Keratinocyte (primary cell): ENCODE data around the gene PLPPR2. TPM values are rescaled to one million over a fixed set of nuclear protein-coding genes. Genes with fewer than 3 reads are reported as not detected.

ENCODE experiments used
- DNase-seq: peaks from one replicate; pipeline ENCODE4 v3.0.0-alpha.2; 2011; ENCODE audit warnings: low read depth, missing footprints, low spot score
- FAIRE-seq: peaks from 2 replicates; lab custom pipeline; 2011; peaks lifted over from hg19 to GRCh38; lab: Jason Lieb, UNC
- H2AFZ ChIP-seq: 2 replicates; pipeline ENCODE4 v1.6.0; 2012; ENCODE audit warnings: low read length, control low read depth, inconsistent platforms; ENCODE audit not compliant: control insufficient read depth
- H3K27ac ChIP-seq: 2 replicates; pipeline ENCODE4 v1.5.1; 2011; ENCODE audit warnings: low read length; ENCODE audit not compliant: control insufficient read depth, insufficient read depth
- H3K27me3 ChIP-seq: 3 replicates; pipeline ENCODE4 v1.6.0; 2011; ENCODE audit warnings: low read length; ENCODE audit not compliant: control insufficient read depth, insufficient read depth; ENCODE audit errors: extremely low read depth
- H3K36me3 ChIP-seq, 2 experiments: 2 replicates in 1 of 2; 3 replicates in 1 of 2; pipeline ENCODE4 v1.5.1; 2011; ENCODE audit warnings: low read length in 2 of 2, mild to moderate bottlenecking in 1 of 2; ENCODE audit not compliant: control insufficient read depth in 2 of 2, insufficient read depth in 2 of 2; ENCODE audit errors: extremely low read depth in 1 of 2
- H3K4me1 ChIP-seq: 3 replicates; pipeline ENCODE4 v1.5.1; 2011; ENCODE audit warnings: low read length; ENCODE audit not compliant: control insufficient read depth, insufficient read depth; ENCODE audit errors: extremely low read depth
- H3K4me2 ChIP-seq: 3 replicates; pipeline ENCODE4 v1.6.0; 2011; ENCODE audit warnings: low read depth, low read length; ENCODE audit not compliant: control insufficient read depth, insufficient read depth; ENCODE audit errors: extremely low read depth
- H3K4me3 ChIP-seq, 3 experiments: fragments of 200-600 bp in 1 of 3; sonication (generic) in 1 of 3; 2 replicates in 2 of 3; 3 replicates in 1 of 3; pipeline ENCODE4 v1.5.1; 2011 to 2016; ENCODE audit warnings: low read length in 3 of 3, mild to moderate bottlenecking in 3 of 3, control low read depth in 2 of 3, inconsistent platforms in 1 of 3, low read depth in 1 of 3, mixed read lengths in 1 of 3, mixed run types in 1 of 3, moderate library complexity in 1 of 3; ENCODE audit not compliant: control insufficient read depth in 2 of 3, insufficient read depth in 2 of 3; ENCODE audit errors: extremely low read depth in 1 of 3
- H3K79me2 ChIP-seq: 2 replicates; pipeline ENCODE4 v1.6.0; 2012; ENCODE audit warnings: low read length; ENCODE audit not compliant: control insufficient read depth, insufficient read depth
- H3K9ac ChIP-seq: 3 replicates; pipeline ENCODE4 v1.6.0; 2011; ENCODE audit warnings: low read length; ENCODE audit not compliant: control insufficient read depth, insufficient read depth; ENCODE audit errors: extremely low read depth
- H3K9me1 ChIP-seq: 3 replicates; pipeline ENCODE4 v1.6.0; 2011; ENCODE audit warnings: low read length; ENCODE audit not compliant: control insufficient read depth, insufficient read depth; ENCODE audit errors: extremely low read depth
- H3K9me3 ChIP-seq: 2 replicates; pipeline ENCODE4 v1.5.1; 2012; ENCODE audit warnings: low read depth, low read length; ENCODE audit not compliant: control insufficient read depth
- H4K20me1 ChIP-seq: 3 replicates; pipeline ENCODE4 v1.6.0; 2011; ENCODE audit warnings: low read length; ENCODE audit not compliant: control insufficient read depth, insufficient read depth; ENCODE audit errors: extremely low read depth
- EZH2 ChIP-seq: IDR thresholded peaks from one replicate; pipeline ENCODE4 v1.6.1; 2012; ENCODE audit warnings: inconsistent platforms, mild to moderate bottlenecking, low read length, moderate library complexity
- dilution Hi-C: fragments of 300-500 bp; cut with MboI; formaldehyde crosslinking; loops from one replicate; pipeline ENCODE4 v1.7.0; 2020; ENCODE audit warnings: low sequenced_read_pairs; ENCODE audit not compliant: extremely low pct_ligation_motif_present
- polyA plus RNA-seq, 5 experiments: library from polyadenylated mRNA; depleted of rRNA in 3 of 5; stranded (reverse) in 3 of 5; stranded (forward) in 1 of 5; unstranded in 1 of 5; fragments of >200 nt; gene quantifications; 1 replicate in 1 of 5; 2 replicates in 3 of 5; 3 replicates in 1 of 5; pipeline versions ENCODE4 v1.2.1 to v1.2.3, GENCODE V29; 2011 to 2012; ENCODE audit warnings: missing spikeins in 2 of 5, low read depth in 1 of 5, low replicate concordance in 1 of 5
- small RNA-seq, 3 experiments: library from RNA; depleted of rRNA; stranded (forward); fragments of <200 nt; gene quantifications; one replicate each; pipeline ENCODE3, GENCODE V24; 2012; ENCODE audit warnings: low read depth in 3 of 3, low replicate concordance in 1 of 3; ENCODE audit not compliant: insufficient read length in 3 of 3
- TF ChIP-seq, protein P1 (sequence below), 3 experiments: IDR thresholded peaks in 1 of 3; conservative IDR thresholded peaks in 1 of 3; optimal IDR thresholded peaks in 1 of 3; 2 replicates in 2 of 3; 3 replicates in 1 of 3; pipeline versions ENCODE3 to v1.5.1; 2011; ENCODE audit warnings: low read length in 3 of 3, mild to moderate bottlenecking in 3 of 3, moderate library complexity in 2 of 3, control low read depth in 1 of 3, inconsistent platforms in 1 of 3; ENCODE audit not compliant: insufficient read depth in 2 of 3; ENCODE audit errors: extremely low read depth in 1 of 3

PLPPR2 gene
- polyA plus RNA-seq, 1 donor (not counting 4 experiments of a cell fraction or from before 2014, with no cell fraction given) = 3.5 TPM

DNA sequence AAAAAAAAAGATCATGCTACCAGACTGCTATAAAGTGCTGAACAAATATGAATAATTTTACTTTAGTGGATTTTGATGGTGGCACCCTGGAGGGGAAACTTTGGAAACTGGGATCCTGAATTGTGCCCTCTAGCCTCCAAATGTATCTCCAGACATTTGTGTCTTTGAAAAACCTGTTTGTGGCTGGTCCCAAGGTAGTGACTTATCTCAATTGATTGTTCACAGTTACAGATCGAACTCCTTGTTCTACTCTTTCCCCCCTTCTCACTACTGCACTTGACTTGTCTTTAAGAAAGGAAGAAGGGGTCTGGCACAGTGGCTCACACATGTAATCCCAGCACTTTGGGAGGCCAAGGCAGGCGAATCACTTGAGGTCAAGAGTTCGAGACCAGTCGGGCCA lies 53.4 kb downstream of the PLPPR2 start:
- Histone ChIP-seq H3K9me3 (no peaks in the 10 kb centered on the region), H3K79me2 (no peaks in the 10 kb centered on the region), H3K27me3 (no peaks in the 10 kb centered on the region), H3K4me1 (no peaks in the 10 kb centered on the region), H3K27ac (no peak overlapping the region), H3K9ac (no peak overlapping the region), H3K9me1 (no peaks in the 10 kb centered on the region), H4K20me1 (no peaks in the 10 kb centered on the region), H3K36me3 (no peaks in the 10 kb centered on the region), H2AFZ (no peak overlapping the region), H3K4me2 (no peak overlapping the region), H3K4me3 (no peak overlapping the region)
- dilution Hi-C loops = no loop called here
- DNase-seq = no peak
- no peak for FAIRE-seq
- no peak for TF ChIP-seq EZH2

DNA sequence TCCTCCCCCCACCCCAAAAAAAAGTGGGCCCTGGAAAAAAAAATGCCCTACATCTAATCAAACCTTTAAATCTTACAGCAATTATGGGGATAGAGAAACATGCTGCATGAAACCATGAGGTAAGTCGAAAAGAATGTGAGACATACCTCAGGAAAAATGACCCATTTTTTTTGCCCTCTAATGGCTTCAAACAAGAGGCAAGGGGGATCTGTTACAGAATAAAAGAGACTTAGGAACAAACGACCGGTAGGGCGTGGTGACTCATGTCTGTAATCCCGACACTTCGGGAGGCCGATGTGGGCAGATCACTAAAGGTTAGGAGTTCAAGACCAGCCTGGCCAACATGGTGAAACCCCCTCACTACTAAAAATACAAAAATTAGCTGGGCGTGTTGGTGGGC lies 55.5 kb downstream of the PLPPR2 start:
- Histone ChIP-seq H2AFZ (no peak overlapping the region), H3K4me3 (no peak overlapping the region), H3K9me3 (no peaks in the 10 kb centered on the region), H3K27me3 (no peaks in the 10 kb centered on the region), H3K36me3 (no peaks in the 10 kb centered on the region), H4K20me1 (no peaks in the 10 kb centered on the region), H3K27ac (no peak overlapping the region), H3K9ac (no peak overlapping the region), H3K79me2 (no peaks in the 10 kb centered on the region), H3K9me1 (no peaks in the 10 kb centered on the region), H3K4me2 (no peak overlapping the region), H3K4me1 (no peaks in the 10 kb centered on the region)
- dilution Hi-C loops = no loop called here
- DNase-seq (no peak), FAIRE-seq (no peak)
- TF ChIP-seq, protein P1, sequence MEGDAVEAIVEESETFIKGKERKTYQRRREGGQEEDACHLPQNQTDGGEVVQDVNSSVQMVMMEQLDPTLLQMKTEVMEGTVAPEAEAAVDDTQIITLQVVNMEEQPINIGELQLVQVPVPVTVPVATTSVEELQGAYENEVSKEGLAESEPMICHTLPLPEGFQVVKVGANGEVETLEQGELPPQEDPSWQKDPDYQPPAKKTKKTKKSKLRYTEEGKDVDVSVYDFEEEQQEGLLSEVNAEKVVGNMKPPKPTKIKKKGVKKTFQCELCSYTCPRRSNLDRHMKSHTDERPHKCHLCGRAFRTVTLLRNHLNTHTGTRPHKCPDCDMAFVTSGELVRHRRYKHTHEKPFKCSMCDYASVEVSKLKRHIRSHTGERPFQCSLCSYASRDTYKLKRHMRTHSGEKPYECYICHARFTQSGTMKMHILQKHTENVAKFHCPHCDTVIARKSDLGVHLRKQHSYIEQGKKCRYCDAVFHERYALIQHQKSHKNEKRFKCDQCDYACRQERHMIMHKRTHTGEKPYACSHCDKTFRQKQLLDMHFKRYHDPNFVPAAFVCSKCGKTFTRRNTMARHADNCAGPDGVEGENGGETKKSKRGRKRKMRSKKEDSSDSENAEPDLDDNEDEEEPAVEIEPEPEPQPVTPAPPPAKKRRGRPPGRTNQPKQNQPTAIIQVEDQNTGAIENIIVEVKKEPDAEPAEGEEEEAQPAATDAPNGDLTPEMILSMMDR (optimal IDR thresholded peaks at IDR 0.05 in 1 of 3, IDR thresholded peaks at IDR 0.05 in 1 of 3, conservative IDR thresholded peaks at IDR 0.05 in 1 of 3; ENCODE audit: extremely low read depth in 1 of 3, insufficient read depth in 2 of 3, low read length in 3 of 3) = no peak
- no peak for TF ChIP-seq EZH2

DNA sequence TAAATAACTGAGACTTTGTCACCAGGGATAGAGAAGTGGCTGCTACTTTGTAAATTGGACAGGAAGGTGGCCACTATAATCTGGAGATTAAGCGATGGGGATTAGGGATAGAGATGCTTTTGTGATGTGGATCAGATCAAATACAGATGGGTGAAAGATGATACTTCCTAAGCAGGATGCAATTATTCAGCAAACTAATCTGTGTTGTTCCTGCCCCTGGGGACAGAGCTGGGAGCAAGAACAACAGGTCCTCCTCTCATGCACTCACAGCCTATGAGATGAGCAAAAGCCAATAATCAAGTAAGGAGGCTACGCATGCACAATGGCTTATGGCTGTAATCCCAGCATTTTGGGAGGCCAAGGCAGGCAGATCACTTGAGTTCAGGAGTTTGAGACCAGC lies 59.3 kb downstream of the PLPPR2 start:
- no peak overlapping the region for H3K4me3 ChIP-seq
- DNase-seq = no peak
- no peak overlapping the region for H3K4me2 ChIP-seq
- no peak for FAIRE-seq
- H3K36me3 ChIP-seq = no peaks in the 10 kb centered on the region
- dilution Hi-C loops = no loop called here
- H3K9me3 ChIP-seq = no peaks in the 10 kb centered on the region
- H2AFZ ChIP-seq = no peak overlapping the region
- H4K20me1 ChIP-seq = no peaks in the 10 kb centered on the region
- no peaks in the 10 kb centered on the region for H3K4me1 ChIP-seq
- peaks cover 21% of the 10 kb centered on the region for H3K27me3 ChIP-seq
- H3K79me2 ChIP-seq = no peaks in the 10 kb centered on the region
- H3K9ac ChIP-seq = no peak overlapping the region
- H3K27ac ChIP-seq = no peak overlapping the region
- no peaks in the 10 kb centered on the region for H3K9me1 ChIP-seq
- TF ChIP-seq EZH2 = no peak

Small RNA genes within 50 kb of the gene (small RNA-seq; reads per million reads assigned to genes)
- 0 reads per million in 3 experiments for gene RF00019

Other genes with a start within 250 kb of the PLPPR2 start
- 1.8 to 8.0 TPM (median 6.4 TPM) in 3 replicates for gene SPC24, start 199.7 kb upstream of the PLPPR2 start, polyA plus RNA-seq
- 2.8 to 3.9 TPM (median 3.6 TPM) in 3 replicates for gene KANK2, start 157.9 kb upstream of the PLPPR2 start, polyA plus RNA-seq
- 0.18 TPM in 1 of 3 replicates, not detected in the others for gene ANGPTL8, start 115.8 kb upstream of the PLPPR2 start, polyA plus RNA-seq
- gene DOCK6, start 92.9 kb upstream of the PLPPR2 start, polyA plus RNA-seq = 9.1 to 14.1 TPM (median 13.3 TPM) in 3 replicates
- not detected in 3 replicates for gene TSPAN16, start 59.3 kb upstream of the PLPPR2 start, polyA plus RNA-seq
- gene RAB3D, start 15.8 kb upstream of the PLPPR2 start, polyA plus RNA-seq = 63.1 to 99.0 TPM (median 66.0 TPM) in 3 replicates
- 65.5 to 107 TPM (median 91.7 TPM) in 3 replicates for gene TMEM205, start 9.2 kb upstream of the PLPPR2 start, polyA plus RNA-seq
- gene CCDC159, start 8.9 kb upstream of the PLPPR2 start, polyA plus RNA-seq = 6.4 to 9.1 TPM (median 7.5 TPM) in 3 replicates
- gene SWSAP1, start 19.2 kb downstream of the PLPPR2 start, polyA plus RNA-seq = 2.1 to 2.5 TPM (median 2.2 TPM) in 3 replicates
- gene EPOR, start 28.9 kb downstream of the PLPPR2 start, polyA plus RNA-seq = 0.68 to 0.94 TPM (median 0.85 TPM) in 3 replicates
- not detected in 3 replicates for gene RGL3, start 63.9 kb downstream of the PLPPR2 start, polyA plus RNA-seq
- gene ODAD3, start 79.7 kb downstream of the PLPPR2 start, polyA plus RNA-seq = 0.05 to 0.52 TPM (median 0.09 TPM) in 3 replicates
- 47.9 to 125 TPM (median 56.3 TPM) in 3 replicates for gene PRKCSH, start 80.2 kb downstream of the PLPPR2 start, polyA plus RNA-seq
- gene ELAVL3, start 125.6 kb downstream of the PLPPR2 start, polyA plus RNA-seq = not detected in 3 replicates
- 3.7 to 5.8 TPM (median 3.8 TPM) in 3 replicates for gene ZNF653, start 150.4 kb downstream of the PLPPR2 start, polyA plus RNA-seq
- 16.0 to 18.8 TPM (median 18.3 TPM) in 3 replicates for gene ECSIT, start 173.7 kb downstream of the PLPPR2 start, polyA plus RNA-seq
- gene CNN1, start 183.4 kb downstream of the PLPPR2 start, polyA plus RNA-seq = 0.16 TPM in 1 of 3 replicates, not detected in the others
- gene ELOF1, start 203.8 kb downstream of the PLPPR2 start, polyA plus RNA-seq = 45.3 to 96.1 TPM (median 47.5 TPM) in 3 replicates
- 10.3 to 35.5 TPM (median 15.0 TPM) in 3 replicates for gene ACP5, start 222.2 kb downstream of the PLPPR2 start, polyA plus RNA-seq
- gene ZNF627, start 242.1 kb downstream of the PLPPR2 start, polyA plus RNA-seq = 6.3 to 8.5 TPM (median 7.6 TPM) in 3 replicates